ENCODE measurements around the gene JTB.

Gene JTB

DNA sequence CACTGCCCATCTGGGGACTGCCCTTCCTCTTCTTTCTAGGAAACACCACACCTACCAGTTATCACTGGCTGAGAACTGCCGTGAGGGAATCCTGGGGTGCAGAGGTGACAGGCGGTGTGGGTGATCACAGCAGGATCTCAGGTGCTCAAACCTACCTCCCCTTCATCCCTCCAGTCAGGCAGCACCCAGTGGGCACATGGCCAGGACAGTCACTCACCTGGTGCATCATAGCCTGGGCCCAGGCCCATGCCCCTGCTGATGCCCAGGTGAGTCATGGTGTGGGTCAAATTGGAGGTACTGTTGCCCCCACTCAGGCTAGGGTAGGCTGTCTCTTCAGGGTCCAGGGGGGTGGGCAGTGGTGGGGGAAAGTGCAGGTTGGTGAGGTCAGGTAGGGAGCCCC is 25.7 kb downstream of the JTB start:
- TF ChIP-seq, protein P1, sequence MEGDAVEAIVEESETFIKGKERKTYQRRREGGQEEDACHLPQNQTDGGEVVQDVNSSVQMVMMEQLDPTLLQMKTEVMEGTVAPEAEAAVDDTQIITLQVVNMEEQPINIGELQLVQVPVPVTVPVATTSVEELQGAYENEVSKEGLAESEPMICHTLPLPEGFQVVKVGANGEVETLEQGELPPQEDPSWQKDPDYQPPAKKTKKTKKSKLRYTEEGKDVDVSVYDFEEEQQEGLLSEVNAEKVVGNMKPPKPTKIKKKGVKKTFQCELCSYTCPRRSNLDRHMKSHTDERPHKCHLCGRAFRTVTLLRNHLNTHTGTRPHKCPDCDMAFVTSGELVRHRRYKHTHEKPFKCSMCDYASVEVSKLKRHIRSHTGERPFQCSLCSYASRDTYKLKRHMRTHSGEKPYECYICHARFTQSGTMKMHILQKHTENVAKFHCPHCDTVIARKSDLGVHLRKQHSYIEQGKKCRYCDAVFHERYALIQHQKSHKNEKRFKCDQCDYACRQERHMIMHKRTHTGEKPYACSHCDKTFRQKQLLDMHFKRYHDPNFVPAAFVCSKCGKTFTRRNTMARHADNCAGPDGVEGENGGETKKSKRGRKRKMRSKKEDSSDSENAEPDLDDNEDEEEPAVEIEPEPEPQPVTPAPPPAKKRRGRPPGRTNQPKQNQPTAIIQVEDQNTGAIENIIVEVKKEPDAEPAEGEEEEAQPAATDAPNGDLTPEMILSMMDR (IDR thresholded peaks at IDR 0.05; ENCODE audit: control extremely low read depth, extremely low read depth, low read depth, missing control alignments): no peak
- ChIA-PET POLR2A (no interaction called here), CTCF (no interaction called here)
- no peak for DNase-seq (ENCODE audit: extremely low spot score)

DNA sequence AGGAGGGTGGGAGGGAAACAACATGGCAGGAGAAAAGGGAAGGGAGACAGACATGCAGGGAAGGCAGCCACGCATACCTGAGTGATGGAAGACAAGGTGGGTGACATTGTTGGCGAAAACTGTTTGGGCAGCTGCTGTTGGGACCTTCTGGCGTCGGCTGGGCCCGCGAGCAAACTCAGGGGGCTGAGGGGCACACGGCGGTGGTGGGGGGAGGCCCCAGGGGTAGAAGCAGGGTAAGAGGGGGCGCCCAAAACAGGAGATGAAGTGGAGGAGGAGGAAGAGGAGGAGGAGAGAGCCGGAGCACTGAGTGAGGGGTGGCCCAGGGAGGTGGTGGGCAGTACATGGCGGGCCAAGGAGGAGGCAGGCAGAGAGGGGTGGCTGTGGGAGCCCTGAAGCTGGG is 26.3 kb downstream of the JTB start:
- DNase-seq (ENCODE audit: extremely low spot score): no peak
- TF ChIP-seq, protein P1 (IDR thresholded peaks at IDR 0.05; ENCODE audit: control extremely low read depth, extremely low read depth, low read depth, missing control alignments): no peak
- CTCF ChIA-PET: no interaction called here
- POLR2A ChIA-PET: no interaction called here

DNA sequence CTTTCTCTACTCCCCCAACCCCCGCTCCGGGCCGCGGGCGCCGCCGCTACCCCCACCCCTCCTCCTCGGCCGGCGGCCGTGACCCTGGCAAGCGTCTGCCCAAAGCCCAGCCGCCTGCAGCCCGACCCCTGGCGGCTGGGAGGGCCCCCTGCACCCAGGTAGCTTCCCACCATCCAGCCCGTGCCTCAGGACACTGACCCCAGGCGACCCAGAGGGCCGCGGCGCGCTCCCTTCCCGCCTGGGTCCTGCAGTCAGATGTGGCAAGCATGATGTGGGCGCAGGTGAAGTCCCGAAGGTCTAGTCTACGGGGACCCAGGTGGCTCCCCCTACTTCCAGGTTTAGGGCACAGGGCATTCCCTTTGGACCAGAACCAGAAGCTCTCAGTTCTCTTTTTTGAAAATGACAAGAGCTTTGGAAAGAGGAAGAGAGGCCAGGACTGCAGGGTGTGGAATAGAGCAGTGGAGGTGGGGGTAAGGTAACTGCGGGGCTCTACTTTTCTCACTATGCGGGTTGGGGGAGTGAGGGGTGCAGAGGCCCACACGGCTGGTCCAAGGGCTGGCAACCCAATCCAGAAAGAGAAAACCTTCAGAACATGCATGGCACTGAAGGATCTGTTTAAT is 30.7 kb downstream of the JTB start, which contains the start of gene DENND4B:
Gene DENND4B (minus strand): TSS at position 97 of the 620 bp plus-strand sequence. CDS start 2,344 bp downstream, outside the sequence.
- TF ChIP-seq, protein P1 (IDR thresholded peaks at IDR 0.05; ENCODE audit: control extremely low read depth, extremely low read depth, low read depth, missing control alignments): peak; percentile 96
- ChIA-PET POLR2A (interaction anchor here (0.6 to 3.7 kb wide), 13 partner anchors 8 to 224 kb away, joined by 3 to 16 read pairs (median 4); partner anchors contain the start of genes CRTC2, GATAD2B and JTB), CTCF (interaction anchor here (0.7 to 9.0 kb wide), 30 partner anchors 9 to 216 kb away, joined by 3 to 108 read pairs (median 4); partner anchors contain the start of genes CREB3L4, CRTC2, GATAD2B and JTB)
- peak; percentile 91 for DNase-seq (ENCODE audit: extremely low spot score)

DNA sequence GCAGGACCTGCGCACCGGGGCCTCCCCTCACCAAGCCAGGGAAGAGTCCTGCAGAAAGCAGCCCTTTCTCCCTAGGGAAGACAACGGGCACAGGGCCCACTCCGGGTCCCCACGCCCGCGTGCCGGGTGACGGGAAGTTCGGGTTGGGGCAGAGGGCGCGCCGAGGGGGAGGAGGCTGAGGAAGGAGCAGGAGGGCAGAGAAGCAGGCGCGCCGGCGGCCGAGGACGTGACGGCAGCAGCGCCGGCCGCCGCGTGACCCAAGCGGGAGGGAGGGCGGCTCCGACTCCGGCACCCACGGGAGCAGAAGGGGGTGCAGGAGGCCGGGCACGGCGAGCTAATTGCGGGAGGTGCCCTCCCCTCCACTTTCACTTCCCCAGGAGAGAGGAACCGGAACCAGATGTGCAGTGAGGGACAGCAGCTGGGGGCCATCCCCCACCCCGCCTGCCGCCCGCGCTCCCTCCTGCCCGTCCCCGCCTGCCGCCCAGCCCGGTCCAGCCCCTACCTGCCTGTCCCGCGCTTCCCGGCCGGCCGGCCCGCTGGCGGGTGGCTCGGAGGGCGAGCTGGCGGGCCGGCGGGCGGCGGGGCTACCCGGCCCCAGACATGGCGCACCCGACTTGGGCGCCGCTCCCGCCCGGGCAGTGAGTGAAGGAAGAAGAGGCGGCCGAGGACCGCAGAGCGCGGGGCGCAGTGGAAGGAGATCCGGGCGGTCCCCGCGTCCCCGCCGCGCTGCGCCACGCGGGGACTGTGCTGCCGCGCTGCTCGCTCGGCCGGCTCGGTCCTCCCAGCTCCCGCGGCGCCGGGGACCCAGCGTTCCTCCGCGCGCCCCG is 31.5 kb downstream of the JTB start:
- peak; percentile 93 for DNase-seq (ENCODE audit: extremely low spot score)
- ChIA-PET POLR2A (interaction anchor here (0.6 to 3.7 kb wide), 13 partner anchors 9 to 223 kb away, joined by 3 to 16 read pairs (median 4); partner anchors contain the start of genes CRTC2, GATAD2B and JTB), CTCF (interaction anchor here (0.7 to 9.0 kb wide), 27 partner anchors 8 to 215 kb away, joined by 3 to 108 read pairs (median 5); partner anchors contain the start of genes CREB3L4, CRTC2, GATAD2B and JTB)
- TF ChIP-seq, protein P1 (IDR thresholded peaks at IDR 0.05; ENCODE audit: control extremely low read depth, extremely low read depth, low read depth, missing control alignments): no peak

DNA sequence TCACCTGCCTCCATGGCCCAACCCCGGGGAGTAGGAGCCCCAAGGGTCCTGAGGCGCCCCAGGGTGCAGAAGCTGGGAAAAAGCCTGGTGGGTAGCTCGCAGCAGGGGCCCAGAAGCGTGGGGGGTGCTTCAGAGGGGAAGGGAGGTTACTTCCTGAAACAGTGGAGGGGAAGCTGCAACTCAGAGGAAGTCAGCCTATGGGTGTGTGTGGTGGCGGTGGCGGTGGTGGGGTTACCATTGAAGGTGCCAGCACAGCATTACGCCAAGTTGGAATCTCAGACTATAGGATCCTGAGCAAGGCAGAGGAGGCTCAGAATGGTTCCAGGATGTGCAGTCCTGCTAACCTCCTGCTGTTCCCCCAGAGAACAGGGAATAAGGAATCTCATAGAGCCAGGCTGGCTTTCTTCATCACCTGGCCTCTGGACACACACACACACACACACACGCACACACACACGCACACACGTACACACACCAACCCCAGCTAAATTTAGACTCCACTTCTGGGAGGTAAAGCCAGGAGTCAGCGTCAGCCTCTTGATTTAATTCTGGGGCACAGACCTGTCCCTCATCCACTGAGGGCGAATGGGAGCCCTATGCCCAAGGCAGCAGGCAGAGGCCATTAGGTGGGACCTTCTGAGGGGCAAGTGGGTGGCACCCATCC is 32.2 kb downstream of the JTB start:
- CTCF ChIA-PET: interaction anchor here (0.8 to 9.0 kb wide), 20 partner anchors 9 to 151 kb away, joined by 3 to 108 read pairs (median 7); partner anchors contain the start of genes CREB3L4, GATAD2B, JTB and RAB13

More for the DNA sequence above, 32.2 kb downstream of the JTB start:
- DNase-seq (ENCODE audit: extremely low spot score): peak; percentile 82
- POLR2A ChIA-PET: interaction anchor here (0.6 to 3.7 kb wide), 7 partner anchors 10 to 285 kb away, joined by 3 to 16 read pairs (median 3); partner anchors contain the start of genes CRTC2, GATAD2B and JTB
- TF ChIP-seq, protein P1 (IDR thresholded peaks at IDR 0.05; ENCODE audit: control extremely low read depth, extremely low read depth, low read depth, missing control alignments): no peak

All from GM10248 (cell line).